Stimulated activated CD4-positive, alpha-beta T cell treated with anti-CD3 and anti-CD28 coated beads, Interleukin-2, amount 100 ng/mL, for 48 hours (primary cell): ENCODE data around the gene ISYNA1.
A peak's percentile ranks its signal among the peaks of the same experiment; 100 is the strongest.

Experiments used
- DNase-seq, 2 donors: peaks; one replicate each; pipeline ENCODE4 v3.0.0-alpha.2; 2020

Gene ISYNA1

DNA sequence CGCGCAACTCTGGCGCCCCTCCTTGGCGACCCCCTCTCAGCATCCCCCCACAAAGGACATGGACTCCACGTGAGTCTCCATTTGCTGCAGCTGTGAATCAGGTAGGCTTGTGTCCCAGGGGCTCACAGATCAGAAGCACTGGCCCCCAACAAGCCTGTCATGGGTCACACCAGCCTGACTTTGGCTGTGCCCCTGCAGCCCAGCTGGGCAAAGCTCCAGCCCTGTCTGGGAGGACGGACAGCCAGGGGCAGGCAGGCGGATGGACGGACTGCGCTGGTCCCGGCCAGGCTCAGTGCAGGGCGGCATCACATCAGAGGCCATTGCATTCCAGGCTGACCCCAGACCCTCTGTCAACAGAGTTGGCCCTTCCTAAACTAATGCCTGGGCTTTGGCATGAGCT lies 28.4 kb upstream of the ISYNA1 start:
- no peak for DNase-seq

DNA sequence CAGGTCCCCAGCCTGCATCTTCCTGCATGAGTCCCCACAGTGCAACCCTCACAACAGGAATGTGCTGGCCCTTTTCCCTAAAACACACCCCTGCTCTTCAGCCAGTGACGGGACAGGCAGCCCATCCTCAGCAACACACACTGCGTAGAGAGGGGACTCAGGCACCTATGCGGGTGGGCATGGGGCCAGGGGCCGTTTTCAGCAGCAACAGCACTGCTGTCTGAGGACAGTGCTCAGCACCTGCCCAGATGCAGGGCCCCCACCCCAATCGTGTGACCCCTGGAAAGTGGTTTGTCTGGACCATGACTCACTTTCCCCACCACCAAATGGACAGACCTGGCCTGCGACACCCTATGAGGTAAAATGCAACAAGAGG lies 28.0 kb upstream of the ISYNA1 start:
- DNase-seq: no peak

DNA sequence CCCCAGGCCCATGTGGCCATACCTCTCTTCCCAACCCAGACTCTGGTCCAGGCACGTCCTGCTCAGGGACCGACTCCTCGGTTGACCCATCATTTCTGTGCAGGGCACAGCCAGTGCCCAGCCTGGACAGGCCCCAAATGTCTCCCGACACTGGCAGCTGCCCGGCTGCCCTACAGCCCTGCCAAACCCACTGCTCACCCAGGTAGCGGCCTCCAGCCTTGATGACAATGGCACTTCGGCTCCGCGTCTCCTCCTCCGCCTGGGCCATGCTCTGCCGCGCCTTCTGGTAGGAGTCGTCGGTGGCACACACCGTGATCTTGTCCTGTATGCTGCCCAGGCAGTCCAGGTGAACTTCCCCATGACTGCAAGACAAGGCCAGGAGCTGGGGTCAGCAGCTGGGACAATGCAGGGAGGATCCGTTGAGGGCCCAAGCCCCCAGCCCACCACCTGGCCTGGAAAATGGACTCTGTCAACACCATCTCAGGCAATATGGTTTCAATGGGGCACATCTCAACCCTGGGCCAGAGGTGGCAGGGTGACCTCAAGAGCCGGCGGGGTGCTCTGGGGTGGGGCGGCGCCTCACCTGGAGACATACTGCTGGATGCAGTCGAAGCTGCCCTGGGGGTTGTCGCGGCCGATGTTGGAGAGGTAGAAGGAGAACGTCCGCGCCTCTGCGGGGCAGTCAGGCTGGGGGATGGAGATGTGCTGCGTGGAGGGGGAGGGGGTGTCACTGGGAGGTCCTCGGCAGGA lies 27.5 kb upstream of the ISYNA1 start:
- no peak for DNase-seq

DNA sequence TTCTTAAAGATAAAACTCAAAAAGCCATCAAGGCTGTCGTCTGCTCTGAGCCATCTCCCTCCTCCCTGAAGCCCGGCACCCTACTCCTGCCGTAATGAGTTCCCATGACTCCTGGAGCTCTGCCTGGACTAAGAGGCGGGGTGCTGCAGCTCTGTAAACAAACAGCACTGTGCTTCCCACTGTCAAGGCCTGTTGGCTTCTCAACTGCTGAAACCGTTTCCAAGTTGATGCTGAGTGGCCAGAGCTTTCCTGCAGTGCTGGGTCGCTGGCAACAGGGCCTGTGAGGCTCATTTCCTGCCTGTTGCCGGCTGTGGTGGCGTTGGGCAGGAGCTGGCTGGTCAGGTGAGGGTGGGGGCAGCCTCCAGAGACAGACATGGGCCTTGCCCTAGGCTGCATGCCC lies 26.7 kb upstream of the ISYNA1 start:
- DNase-seq: no peak

DNA sequence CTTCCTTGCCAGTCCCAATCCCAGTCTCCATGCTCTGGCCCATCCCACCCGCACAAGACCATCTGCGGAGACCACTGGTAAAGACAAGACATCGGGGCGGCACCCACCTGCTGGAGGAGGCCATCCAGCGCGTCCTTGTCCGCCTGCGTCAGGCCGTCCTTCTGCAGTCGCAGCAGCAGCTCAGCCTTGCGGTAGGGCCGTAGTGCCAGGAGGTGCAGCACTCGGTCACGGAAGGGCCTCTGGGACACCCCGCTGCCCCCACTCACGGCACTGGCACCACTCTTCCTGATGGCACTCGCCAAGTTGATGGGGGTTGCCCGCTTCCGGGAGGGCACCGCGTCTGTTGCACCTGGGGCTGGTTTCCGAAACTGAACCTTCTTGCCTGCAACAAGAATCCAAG lies 23.5 kb upstream of the ISYNA1 start:
- DNase-seq: no peak

DNA sequence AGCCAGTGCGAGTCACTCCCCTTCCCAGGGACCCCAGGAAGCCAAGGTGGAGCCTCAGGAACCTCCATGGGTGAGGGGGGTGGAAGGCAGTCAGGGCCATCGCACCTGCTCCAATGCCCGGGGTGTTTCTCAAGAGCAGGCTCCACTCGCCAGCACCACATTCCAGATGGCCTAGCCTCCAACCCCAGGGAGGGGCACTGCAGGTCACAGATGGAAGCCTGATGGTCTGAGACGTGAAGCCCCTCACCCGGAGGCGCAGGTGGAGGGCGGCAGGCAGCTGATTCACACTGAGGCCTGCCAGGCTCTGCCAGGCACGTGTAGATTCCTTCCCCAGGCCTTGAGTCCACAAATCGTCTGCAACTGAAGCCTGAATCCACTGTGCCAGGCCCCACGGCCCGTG lies 23.0 kb upstream of the ISYNA1 start:
- DNase-seq: no peak

DNA sequence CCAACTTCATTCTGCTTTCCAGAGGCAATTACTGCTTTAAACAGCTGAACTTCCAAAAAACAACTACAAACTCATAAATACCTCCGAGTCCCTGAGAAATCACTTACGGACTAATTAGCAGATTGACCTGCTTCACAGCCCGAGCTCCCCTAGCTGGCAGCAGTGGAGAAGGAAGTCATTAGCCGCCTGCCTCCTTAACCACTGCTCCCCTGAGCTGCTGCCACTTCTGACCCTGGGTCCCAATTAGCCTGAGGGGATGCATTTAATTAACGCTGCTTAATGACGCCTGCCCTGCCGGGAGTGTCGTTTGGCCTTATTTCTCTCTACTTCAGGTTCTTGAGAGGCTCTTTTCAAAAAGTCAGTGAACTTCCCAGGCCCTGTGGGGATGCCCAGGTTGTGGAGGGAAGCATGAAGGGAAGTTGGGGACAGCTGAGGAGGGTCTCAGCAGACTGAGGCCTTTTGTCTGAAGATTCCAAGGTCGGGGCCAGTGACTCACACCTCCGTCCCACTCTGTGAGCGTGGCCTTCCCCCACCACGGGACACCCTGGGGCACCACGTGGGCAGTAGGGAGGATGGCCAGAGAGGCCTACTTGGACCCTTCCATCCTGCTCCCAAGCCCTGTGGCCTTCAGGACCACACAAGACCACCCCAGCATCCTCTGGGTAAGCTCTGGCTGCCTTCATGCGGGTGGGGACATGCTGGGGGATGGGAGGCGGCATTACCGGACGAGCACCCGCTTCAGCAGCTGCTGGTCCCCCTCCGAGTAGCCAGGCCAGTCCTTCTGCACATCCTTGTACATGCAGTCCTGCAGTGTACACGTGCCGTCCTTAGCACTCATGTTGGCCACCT lies 19.8 kb upstream of the ISYNA1 start:
- no peak for DNase-seq

DNA sequence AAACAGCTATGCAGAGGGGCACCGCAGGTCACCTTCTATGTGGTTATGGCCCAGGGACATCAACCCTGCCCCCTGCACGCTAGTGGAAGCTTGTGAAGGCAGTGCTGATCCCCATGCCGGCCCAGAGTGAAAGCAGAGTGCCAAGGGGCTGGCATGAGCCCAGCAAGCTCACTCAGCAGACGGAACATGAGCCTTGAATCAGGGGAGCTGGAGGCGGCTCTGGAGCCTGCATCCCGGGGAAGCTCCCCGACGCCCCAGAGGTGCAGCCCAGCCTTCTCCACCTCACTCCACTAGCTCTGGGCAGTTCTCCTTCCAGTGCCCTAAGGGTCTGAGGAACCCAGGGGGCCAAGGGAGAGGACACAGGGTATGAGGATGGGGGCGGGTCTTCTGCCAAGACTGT lies 19.0 kb upstream of the ISYNA1 start:
- DNase-seq: no peak

DNA sequence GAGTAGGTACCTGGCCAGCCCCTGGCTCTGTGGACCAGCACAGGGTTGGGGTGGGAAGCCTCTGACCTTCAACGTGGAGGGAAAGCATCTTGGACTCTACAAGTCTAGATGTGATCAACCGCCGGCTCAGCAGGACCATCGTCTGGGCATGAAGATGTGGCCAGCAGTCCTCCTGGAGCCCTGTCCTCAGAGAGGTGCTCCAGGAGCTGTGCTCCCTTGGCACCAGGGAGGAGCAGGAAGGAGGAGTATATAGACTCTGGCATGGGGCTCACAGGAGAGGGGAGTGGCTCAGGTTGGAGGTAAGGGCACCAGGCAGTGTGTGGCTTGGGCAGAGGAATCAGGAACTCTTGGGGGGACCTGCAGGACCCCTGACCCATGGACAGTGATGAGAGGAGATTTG lies 18.3 kb upstream of the ISYNA1 start:
- no peak for DNase-seq

DNA sequence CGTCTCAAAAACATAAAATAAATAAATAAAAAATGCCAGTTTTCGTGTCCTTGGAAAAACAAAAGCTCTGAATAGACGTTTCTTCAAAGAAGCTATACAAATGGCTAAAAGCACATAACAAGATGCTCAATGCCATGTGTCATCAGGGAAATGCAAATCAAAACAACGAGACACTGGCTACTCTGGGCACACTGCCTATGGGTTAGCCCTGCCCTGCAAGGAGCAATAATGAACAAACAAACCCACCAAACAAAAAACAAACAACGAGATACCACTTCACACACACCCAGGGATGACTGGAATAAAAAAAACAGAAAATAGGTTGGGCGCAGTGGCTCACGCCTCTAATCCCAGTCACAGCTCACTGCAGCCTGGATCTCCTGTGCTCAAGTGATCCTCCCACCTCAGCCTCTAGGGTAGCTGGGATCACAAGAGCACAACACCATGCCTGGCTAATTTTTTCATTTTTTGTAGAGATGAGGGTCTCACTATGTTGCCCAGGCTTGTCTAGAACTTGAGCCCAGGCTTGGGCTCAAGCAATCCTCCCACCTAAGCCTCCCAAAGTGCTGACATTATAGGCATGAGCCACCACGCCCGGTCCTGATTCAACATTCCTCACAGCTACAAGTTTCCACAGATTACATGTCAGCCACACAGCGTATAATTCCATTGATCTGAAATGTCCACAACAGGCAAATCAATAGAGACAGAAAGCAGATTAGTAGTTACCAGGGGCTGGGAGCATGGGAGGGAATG lies 15.5 kb upstream of the ISYNA1 start:
- DNase-seq: no peak

DNA sequence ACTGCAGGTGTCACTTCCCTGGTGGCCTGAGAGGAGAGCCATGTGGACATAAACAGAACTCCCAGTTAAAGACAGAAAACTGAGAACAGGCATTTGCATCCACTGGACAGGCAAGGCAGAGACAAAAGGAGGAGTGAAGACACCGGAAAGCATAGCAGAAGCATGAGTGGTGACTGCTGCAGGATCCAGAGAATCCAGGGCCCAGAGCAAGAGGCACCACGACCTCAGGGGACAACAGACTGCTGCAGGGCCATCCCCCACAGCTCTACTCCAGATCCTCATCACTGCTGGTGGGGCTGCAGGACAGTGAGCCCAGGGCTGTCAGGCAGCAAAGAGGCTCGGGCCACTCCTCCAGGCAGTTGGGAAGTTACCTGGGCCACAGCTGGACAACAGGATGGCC lies 14.5 kb upstream of the ISYNA1 start:
- no peak for DNase-seq

DNA sequence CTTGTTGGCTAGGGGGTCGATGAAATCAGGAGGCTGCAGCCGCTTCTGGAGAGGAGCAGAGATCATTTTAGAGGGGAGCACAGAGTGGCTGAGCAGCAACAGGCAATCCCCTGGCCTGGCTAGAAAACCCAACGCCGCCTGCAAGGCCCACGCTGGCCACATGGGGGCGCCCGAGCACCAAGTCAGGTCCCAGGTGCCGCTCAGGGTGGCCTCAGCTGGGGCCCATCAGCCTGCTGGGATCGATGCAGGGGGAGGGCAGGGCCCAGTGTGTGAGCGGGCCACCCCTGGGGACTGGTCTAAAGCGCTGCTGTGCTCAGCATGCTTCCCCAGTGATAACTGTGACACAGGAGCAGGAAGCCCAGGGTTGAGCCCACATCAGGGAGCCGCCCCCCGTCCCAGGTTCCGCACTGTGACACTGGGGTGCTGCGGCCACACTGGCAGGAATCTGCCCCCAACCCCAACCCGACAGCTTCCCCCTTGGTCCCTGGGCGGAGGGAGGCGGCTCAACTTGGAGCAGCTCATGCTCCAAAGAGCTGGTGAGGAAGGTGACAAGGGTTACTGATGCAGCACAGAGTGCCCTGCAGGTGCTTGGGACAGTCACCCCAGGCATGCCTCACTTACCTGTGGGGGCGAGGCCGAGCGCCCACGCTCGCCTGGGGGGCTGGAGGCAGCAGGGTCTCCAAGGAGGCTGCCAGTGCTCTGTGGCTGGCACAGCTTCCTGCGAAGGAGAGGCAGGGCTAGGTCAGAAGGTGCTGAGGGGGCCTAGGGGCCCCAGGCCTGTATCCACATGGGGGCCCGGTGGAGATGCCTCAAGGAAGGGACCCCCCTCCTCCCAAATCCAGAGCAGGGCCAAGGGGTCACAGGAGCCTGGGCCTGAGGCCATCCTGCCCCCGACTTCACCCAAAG lies 13.3 kb upstream of the ISYNA1 start:
- peak; percentile 95 to 97 for DNase-seq

DNA sequence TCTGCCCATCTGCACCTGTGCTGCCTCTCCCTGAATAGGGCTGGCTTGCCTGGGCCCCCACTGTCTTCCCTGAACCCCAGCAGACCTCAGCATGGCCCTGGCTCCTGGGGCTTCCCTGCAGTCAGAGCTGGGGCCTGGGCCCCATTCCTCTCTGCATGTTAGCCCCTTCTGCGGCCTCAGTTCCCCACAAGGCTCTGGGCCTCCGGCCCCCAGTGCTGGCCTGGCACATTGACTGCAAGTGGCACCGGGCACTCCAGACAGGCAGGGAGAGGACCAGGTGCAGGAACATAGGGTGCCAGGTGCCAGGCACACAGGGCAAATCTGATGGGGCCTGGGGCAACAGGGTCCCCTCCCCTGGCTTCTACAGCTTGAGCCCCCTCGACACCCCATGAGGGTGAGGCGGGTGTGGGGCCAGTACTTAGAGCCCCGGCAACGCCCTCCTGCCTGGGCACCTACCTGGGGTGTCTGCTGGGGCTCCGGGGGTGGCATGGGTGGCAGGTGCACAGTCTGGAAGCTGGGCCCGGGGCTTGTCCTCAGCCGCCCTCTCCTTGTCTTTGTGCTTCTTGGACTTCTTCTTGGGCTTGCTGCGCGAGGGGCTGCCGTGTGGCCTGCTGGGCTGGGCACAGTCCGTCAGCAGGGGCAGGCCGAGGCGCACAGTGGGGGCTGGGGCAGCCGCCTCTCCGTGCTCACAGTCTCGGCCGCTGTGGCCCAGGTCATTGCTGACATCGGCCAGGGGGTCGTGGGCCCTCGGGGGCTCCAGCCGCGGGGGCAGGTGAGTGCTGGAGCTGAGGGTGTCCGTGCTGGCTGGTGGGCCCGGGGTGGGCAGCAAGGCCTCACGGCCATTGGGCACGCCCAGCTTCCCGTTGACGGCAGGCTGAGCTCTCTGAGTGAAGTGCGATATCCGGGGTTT lies 12.3 kb upstream of the ISYNA1 start:
- no peak for DNase-seq

DNA sequence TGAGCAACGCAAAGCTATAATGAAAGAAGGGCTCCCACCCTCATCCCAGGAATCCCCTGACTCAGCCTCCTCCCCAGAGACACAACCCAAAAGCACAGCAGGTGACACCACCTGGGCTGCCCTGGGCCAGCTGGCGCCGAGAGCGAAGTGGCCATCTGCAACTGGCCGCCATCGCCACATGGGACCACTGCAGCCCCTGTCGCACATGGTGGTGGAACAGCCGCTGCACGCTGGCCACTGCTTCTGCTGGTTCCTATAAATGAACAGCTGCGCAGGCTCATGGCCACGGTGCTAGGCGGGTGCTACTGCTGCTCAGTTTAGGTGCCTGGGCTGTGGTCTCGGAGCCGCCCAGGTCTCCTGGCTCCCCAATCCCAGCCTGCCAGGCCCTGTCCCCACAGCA lies 11.6 kb upstream of the ISYNA1 start:
- DNase-seq: no peak

DNA sequence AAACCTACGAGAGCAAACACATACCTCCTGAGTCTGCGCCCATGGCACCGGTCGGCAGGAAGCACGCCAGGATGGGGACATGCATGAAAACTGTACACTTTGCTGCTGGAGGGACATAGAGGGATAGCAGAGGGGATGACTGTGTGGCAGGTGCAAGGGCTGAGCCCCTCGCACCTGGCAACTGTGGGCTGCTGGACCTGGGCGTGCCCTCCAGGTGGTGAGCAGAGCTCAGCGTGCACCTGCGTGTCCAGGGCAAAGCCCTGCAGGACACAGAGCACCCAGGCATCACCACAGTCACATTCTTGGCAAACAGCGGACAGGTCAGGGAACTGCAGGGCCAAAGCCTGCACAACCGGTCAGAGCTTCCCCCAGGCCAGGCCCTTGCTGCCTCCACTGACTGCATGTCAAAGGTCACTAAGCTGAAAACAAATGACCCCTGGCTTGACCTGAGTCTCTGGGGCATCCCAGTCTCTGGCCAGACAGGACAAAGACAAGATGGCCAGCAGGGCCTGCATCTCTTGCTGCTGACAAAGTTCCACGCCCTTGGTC lies 9.0 kb upstream of the ISYNA1 start:
- no peak for DNase-seq

DNA sequence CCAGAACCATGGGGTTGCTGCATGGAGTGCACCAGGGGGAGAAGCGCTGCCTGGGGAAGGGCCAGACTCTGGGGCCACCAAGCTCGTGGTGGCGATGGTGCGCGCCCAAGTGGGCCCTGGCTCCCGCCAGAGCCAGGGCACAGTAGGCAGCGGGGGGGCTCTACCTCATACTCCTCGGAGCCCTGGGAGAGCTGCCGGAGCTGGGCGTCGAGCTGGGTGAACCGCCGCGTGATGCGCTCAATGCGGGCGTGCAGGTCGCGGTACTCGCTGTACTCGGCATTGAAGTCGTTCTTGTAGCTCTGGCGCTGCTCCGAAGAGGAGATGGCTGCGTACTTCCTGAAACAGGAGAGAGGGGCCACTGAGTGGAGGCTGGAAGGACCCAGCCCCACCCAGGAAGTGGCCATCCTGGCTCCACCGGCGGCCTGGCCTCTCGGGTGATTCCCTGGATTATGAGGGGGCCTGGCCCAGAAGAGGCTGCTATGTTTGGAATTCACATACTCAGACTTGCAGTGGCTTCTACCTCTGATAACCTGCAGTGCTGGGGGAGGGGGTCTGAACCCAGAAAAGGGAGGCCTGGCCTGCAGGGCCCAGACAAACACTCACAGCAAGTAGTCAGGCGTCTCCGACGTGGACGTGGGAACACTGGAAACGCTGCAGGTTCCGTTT lies 8.3 kb upstream of the ISYNA1 start:
- no peak for DNase-seq

DNA sequence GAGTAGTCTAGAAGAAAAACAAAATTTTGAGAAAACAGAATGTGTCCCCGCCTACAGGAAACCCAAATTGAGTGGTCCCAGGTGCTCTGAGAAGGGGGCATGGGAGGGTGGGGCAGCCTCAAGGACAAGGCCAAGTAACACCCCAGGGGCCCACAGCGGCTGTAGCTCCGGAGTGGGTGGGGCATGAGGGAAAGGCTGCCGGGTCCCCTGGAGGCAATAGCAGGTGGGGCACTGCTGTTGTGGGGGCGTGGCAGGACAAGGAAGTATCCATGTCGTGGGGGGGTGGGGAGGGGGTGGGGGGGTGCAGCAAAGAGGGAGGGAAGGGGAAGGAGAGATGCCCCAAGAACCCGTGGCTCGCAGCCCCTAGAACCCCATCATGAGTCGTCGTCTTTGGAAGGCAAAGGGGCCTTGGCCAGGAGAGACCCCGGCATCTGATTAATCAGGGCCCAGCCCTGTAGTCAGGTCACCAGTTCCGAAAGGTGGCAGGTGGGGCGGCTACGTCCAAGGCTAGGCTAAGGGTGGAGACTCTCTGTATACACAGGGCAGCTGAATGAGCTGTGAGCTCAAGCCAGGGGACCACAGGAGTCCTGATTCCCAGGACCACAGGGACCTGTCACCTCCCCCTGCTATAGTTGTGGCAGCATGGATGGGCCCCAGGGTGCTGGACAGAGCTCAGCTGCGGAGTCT lies 7.5 kb upstream of the ISYNA1 start:
- no peak for DNase-seq

DNA sequence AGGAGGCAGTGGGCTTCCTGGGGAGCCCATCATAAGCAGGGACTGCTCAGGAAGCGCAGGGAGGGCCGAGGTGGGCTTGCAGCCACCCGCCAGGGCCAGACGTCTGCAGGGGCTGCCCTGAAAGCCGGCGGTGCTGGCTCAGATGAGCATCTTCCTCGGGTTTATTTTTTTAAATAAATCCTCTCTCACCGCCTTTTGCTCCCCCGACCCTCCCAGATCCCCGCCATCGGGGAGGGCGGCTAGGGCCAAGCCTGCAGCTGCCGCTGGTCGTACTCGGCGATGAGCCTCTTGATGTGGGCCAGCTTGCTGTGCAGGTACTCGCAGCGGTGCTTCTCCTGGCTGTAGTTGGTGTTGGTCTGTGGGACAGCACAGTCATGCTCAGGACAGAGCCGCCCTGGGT lies 6.6 kb upstream of the ISYNA1 start:
- no peak for DNase-seq

DNA sequence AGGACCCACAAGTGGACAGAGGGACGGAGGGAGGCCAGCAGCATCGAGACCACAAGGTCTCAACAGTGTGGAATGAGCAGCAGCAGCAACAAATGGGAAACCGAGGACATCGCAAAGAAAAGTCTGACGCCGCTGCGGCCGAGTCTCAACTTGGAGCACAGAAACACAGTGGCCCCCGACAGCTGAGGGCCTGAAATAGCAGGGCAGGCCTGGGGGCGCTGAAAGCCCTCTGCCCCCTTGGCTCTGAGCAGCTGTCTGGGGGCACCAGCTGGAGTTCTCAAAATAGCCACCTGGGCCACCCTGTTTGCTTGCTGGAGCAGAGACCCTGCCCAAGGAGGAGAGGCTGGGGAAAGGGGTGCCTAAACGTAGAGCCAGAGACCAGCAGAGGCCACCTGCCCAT lies 5.9 kb upstream of the ISYNA1 start:
- no peak for DNase-seq

DNA sequence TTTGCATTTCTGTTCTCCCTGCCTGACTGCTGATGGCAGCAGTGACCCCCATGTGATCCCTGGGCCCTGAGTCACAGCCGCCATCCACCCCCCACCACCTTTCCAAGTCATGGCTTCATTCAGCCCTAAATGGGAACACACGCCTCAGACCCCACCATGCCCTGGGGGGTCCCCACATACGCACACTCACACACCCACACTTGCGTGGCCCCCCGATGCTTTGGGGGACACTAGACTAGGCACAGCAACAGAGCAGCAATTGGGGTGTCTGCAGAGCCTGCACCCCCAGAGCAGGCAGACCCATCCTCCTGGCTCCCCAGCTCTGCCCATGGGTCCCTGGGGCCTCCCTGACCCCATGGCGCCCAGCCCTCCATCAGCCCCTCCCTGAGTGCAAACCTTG lies 5.5 kb upstream of the ISYNA1 start:
- no peak for DNase-seq
